Testis (tissue), 3 donors: ENCODE results near the gene OLIG2. TPM values are rescaled to one million over a fixed set of nuclear protein-coding genes. Genes with fewer than 3 reads are reported as not detected.

Experiments
- DNase-seq: peaks from one replicate; pipeline ENCODE4 v3.0.0-alpha.2; 2019
- H3K27ac ChIP-seq, 2 donors: fragments of 200-600 bp; sonication (generic); one replicate each; pipeline ENCODE4 v1.5.1; 2019
- H3K27me3 ChIP-seq: fragments of 200-600 bp; sonication (generic); one replicate; pipeline ENCODE4 v1.5.1; 2019
- H3K36me3 ChIP-seq: fragments of 200-600 bp; sonication (generic); one replicate; pipeline ENCODE4 v1.5.1; 2017; ENCODE audit warnings: low read depth; ENCODE audit errors: missing control alignments
- H3K4me1 ChIP-seq: fragments of 200-600 bp; sonication (generic); one replicate; pipeline ENCODE4 v1.5.1; 2019
- H3K4me3 ChIP-seq, 2 donors: fragments of 200-600 bp; sonication (generic); one replicate each; pipeline ENCODE4 v1.5.1; 2017 to 2019
- H3K9me3 ChIP-seq: fragments of 200-600 bp; sonication (generic); one replicate; pipeline ENCODE4 v1.5.1; 2017
- CTCF ChIP-seq, 3 experiments: fragments of 450-650 bp in 2 of 3; fragments of 200-600 bp in 1 of 3; sonication (generic) in 1 of 3; IDR thresholded peaks; one replicate each; pipeline ENCODE4 v1.5.1; 2016 to 2019; ENCODE audit warnings: antibody characterized with exemption in 3 of 3, mild to moderate bottlenecking in 2 of 3, moderate library complexity in 1 of 3
- POLR2A ChIP-seq: fragments of 450-650 bp; IDR thresholded peaks from one replicate; pipeline ENCODE4 v1.6.1; 2017; ENCODE audit warnings: antibody characterized with exemption, mild to moderate bottlenecking, moderate library complexity
- WGBS, 2 donors: methylation state at CpG; one replicate each; pipeline ENCODE4 v1.1.5; 2018; 5-methylcytosine and 5-hydroxymethylcytosine counted together
- intact Hi-C: fragments of 100-400 bp; cut with DNase I; formaldehyde crosslinking; loops from one replicate; pipeline ENCODE4 v1.15.1; 2023; ENCODE audit warnings: low total_unique reads
- polyA plus RNA-seq: library from polyadenylated mRNA; stranded (reverse); fragments of 350-450 nt; fragmentation: Illumina TruSeq; extraction: RNeasy Lipid Tissue Mini Kit (QIAGEN cat#74804); gene quantifications from one replicate; pipeline ENCODE4 v1.2.3, GENCODE V29; 2014; ENCODE audit warnings: low read depth, low replicate concordance; ENCODE audit not compliant: insufficient read depth
- total RNA-seq, 2 donors: library from RNA; depleted of rRNA; stranded (reverse); fragments of >200 nt; gene quantifications; one replicate each; pipeline ENCODE4 v1.2.3, GENCODE V29; 2016

OLIG2 gene
- total and polyA plus RNA-seq, 3 donors from 2014 or later, result not detected

GRCh38 chr21:33019516-33019884 lies 6.2 kb upstream of the OLIG2 start:
- TF ChIP-seq CTCF (IDR thresholded peaks at IDR 0.05) (no peak), POLR2A (no peak)
- no peak for DNase-seq
- WGBS, 2 donors, result 8 to 9% methylated on average over 16 to 17 of the region's 17 CpGs

GRCh38 chr21:33019885-33020557 lies 5.7 kb upstream of the OLIG2 start:
- no peak overlapping the region for H3K27ac ChIP-seq
- intact Hi-C loops, result no loop called here
- no peak for TF ChIP-seq CTCF (IDR thresholded peaks at IDR 0.05)
- TF ChIP-seq POLR2A, result no peak
- WGBS, 2 donors, result 2% methylated on average over 10 to 47 of the region's 55 CpGs
- no peaks in the 10 kb centered on the region for H3K9me3 ChIP-seq
- DNase-seq, result no peak
- H3K4me1 ChIP-seq, result peaks cover 21% of the 10 kb centered on the region
- no peaks in the 10 kb centered on the region for H3K36me3 ChIP-seq
- H3K4me3 ChIP-seq, result peak overlapping the region; percentile 21 to 33
- peaks cover 1% of the 10 kb centered on the region for H3K27me3 ChIP-seq

More at GRCh38 chr21:33019516-33019884, 6.2 kb upstream of the OLIG2 start:
- H3K36me3 ChIP-seq, result no peaks in the 10 kb centered on the region
- no peak overlapping the region for H3K27ac ChIP-seq
- H3K27me3 ChIP-seq, result no peaks in the 10 kb centered on the region
- H3K4me1 ChIP-seq, result peaks cover 21% of the 10 kb centered on the region
- H3K4me3 ChIP-seq, result peak overlapping the region; percentile 21 to 33
- H3K9me3 ChIP-seq, result no peaks in the 10 kb centered on the region
- intact Hi-C loops, result no loop called here

GRCh38 chr21:33020558-33021100 lies 5.1 kb upstream of the OLIG2 start:
- peaks cover 21% of the 10 kb centered on the region for H3K4me1 ChIP-seq
- H3K9me3 ChIP-seq, result no peaks in the 10 kb centered on the region
- intact Hi-C loops, result no loop called here
- peak overlapping the region in 1 of 2 donors; percentile 21 for H3K4me3 ChIP-seq
- peaks cover 6% of the 10 kb centered on the region for H3K27me3 ChIP-seq
- TF ChIP-seq POLR2A (no peak), CTCF (IDR thresholded peaks at IDR 0.05) (no peak)
- no peaks in the 10 kb centered on the region for H3K36me3 ChIP-seq
- DNase-seq, result no peak
- H3K27ac ChIP-seq, result no peak overlapping the region
- WGBS, 2 donors, result 0 to 5% methylated on average over 16 of the region's 16 CpGs

GRCh38 chr21:33021150-33021549 lies 4.6 kb upstream of the OLIG2 start:
- intact Hi-C loops, result no loop called here
- no peak overlapping the region for H3K4me3 ChIP-seq
- peaks cover 6% of the 10 kb centered on the region for H3K27me3 ChIP-seq
- H3K27ac ChIP-seq, result no peak overlapping the region
- no peak for DNase-seq
- TF ChIP-seq CTCF (IDR thresholded peaks at IDR 0.05) (no peak), POLR2A (no peak)
- 14 to 30% methylated on average over 4 to 11 of the region's 11 CpGs for WGBS, 2 donors
- peaks cover 21% of the 10 kb centered on the region for H3K4me1 ChIP-seq
- H3K9me3 ChIP-seq, result no peaks in the 10 kb centered on the region
- H3K36me3 ChIP-seq, result no peaks in the 10 kb centered on the region

- no peak overlapping the region for H3K4me3 ChIP-seq
- TF ChIP-seq CTCF (IDR thresholded peaks at IDR 0.05), result no peak
- TF ChIP-seq POLR2A, result no peak
- no peaks in the 10 kb centered on the region for H3K36me3 ChIP-seq
- WGBS, 2 donors, result 0 to 28% methylated on average over 3 to 4 of the region's 4 CpGs
- DNase-seq, result no peak
- H3K4me1 ChIP-seq, result peaks cover 21% of the 10 kb centered on the region
- no peaks in the 10 kb centered on the region for H3K9me3 ChIP-seq
- H3K27ac ChIP-seq, result no peak overlapping the region
- intact Hi-C loops, result no loop called here
- H3K27me3 ChIP-seq, result peaks cover 6% of the 10 kb centered on the region
Measured at GRCh38 chr21:33021667-33022066, 4.1 kb upstream of the OLIG2 start.
